ENCODE measurements around the gene ZNF177.

DNA sequence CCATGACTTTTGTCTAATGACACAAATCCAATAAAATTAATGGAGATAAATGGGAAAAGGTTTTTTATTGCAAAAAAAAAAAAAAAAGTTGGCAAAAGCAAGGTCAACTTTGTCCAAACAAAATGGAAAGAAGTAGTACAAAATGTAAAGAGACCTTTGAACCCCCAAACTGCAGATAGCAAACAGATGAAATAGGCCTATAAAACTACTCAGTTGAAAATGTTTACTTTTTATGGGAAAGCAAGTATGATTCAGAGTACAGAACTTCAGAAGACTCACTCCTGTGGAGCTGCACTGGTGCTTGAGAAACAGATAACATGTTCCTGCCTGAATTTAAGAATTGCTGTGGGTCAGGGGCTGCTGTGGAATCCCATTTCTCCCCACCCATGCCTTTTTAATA, 9.8 kb upstream of the ZNF177 start:
- TF ChIP-seq, protein P1, sequence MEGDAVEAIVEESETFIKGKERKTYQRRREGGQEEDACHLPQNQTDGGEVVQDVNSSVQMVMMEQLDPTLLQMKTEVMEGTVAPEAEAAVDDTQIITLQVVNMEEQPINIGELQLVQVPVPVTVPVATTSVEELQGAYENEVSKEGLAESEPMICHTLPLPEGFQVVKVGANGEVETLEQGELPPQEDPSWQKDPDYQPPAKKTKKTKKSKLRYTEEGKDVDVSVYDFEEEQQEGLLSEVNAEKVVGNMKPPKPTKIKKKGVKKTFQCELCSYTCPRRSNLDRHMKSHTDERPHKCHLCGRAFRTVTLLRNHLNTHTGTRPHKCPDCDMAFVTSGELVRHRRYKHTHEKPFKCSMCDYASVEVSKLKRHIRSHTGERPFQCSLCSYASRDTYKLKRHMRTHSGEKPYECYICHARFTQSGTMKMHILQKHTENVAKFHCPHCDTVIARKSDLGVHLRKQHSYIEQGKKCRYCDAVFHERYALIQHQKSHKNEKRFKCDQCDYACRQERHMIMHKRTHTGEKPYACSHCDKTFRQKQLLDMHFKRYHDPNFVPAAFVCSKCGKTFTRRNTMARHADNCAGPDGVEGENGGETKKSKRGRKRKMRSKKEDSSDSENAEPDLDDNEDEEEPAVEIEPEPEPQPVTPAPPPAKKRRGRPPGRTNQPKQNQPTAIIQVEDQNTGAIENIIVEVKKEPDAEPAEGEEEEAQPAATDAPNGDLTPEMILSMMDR (IDR thresholded peaks at IDR 0.05) = no peak
- no peak for TF ChIP-seq EZH2 (IDR thresholded peaks at IDR 0.05; ENCODE audit: borderline replicate concordance, insufficient read depth, low read depth, low read length, poor library complexity, severe bottlenecking)
